HEK293 (cell line): ENCODE measurements around the gene ACTG1.

Experiments
- CTCF ChIA-PET: fragments of 350-600 bp; formaldehyde crosslinking; extraction: SDS; loops from one replicate; lab custom pipeline; 2021; ENCODE audit warnings: antibody characterized with exemption; lab: Yijun Ruan, JAX
- POLR2A ChIA-PET: fragments of 300-600 bp; formaldehyde crosslinking; extraction: SDS; loops from one replicate; lab custom pipeline; 2020; ENCODE audit warnings: antibody characterized with exemption, inconsistent platforms; lab: Yijun Ruan, JAX
- H3K27ac ChIP-seq: fragments of 200-500 bp; sonication (Bioruptor generic); 2 replicates; pipeline ENCODE4 v1.5.1; 2014; ENCODE audit warnings: low read depth, low read length, control low read depth, inconsistent platforms; ENCODE audit errors: extremely low read depth
- H3K36me3 ChIP-seq, 2 experiments: fragments of 200-500 bp in 1 of 2; sonication (Bioruptor generic) in 1 of 2; 1 replicate in 1 of 2; 2 replicates in 1 of 2; pipeline ENCODE4 v1.5.1; 2014 to 2017; ENCODE audit warnings: inconsistent platforms in 2 of 2, low read length in 2 of 2; ENCODE audit not compliant: control insufficient read depth in 2 of 2, insufficient read depth in 1 of 2
- H3K4me1 ChIP-seq: fragments of 200-500 bp; sonication (Bioruptor generic); 2 replicates; pipeline ENCODE4 v1.5.1; 2014; ENCODE audit warnings: mild to moderate bottlenecking, low read length, inconsistent platforms; ENCODE audit not compliant: control insufficient read depth, insufficient read depth
- H3K4me3 ChIP-seq: 2 replicates; pipeline ENCODE4 v1.5.1; 2011; ENCODE audit warnings: low read depth, mild to moderate bottlenecking, control low read depth, low read length, moderate library complexity
- H3K9me3 ChIP-seq: fragments of 200-500 bp; sonication (Bioruptor generic); 2 replicates; pipeline ENCODE4 v1.5.1; 2014; ENCODE audit warnings: low read depth, low read length, inconsistent platforms; ENCODE audit not compliant: control insufficient read depth, insufficient read depth
- BCL11A ChIP-seq: fragments of 450-650 bp; formaldehyde crosslinking; IDR thresholded peaks from 2 replicates; pipeline ENCODE4 v1.5.1; 2016; ENCODE audit warnings: low read depth, missing biosample characterization, missing genetic modification characterization
- BCL11B ChIP-seq: fragments of 450-650 bp; formaldehyde crosslinking; IDR thresholded peaks from 2 replicates; pipeline ENCODE4 v1.5.1; 2016; ENCODE audit warnings: low read depth, missing biosample characterization, missing genetic modification characterization
- REST ChIP-seq: fragments of 450-650 bp; formaldehyde crosslinking; IDR thresholded peaks from 2 replicates; pipeline ENCODE4 v1.5.1; 2016; ENCODE audit warnings: missing biosample characterization, missing genetic modification characterization
- TCF7L2 ChIP-seq: IDR thresholded peaks from 2 replicates; pipeline ENCODE4 v1.6.1; 2011; ENCODE audit warnings: low read depth, mild to moderate bottlenecking, inconsistent platforms, low read length, moderate library complexity, borderline replicate concordance
- ZFHX2 ChIP-seq: fragments of 450-650 bp; formaldehyde crosslinking; conservative IDR thresholded peaks from 2 replicates; pipeline ENCODE4 v1.5.1; 2016; ENCODE audit warnings: missing biosample characterization, missing genetic modification characterization
- ZNF10 ChIP-seq: fragments of 450-650 bp; formaldehyde crosslinking; IDR thresholded peaks from 2 replicates; pipeline ENCODE4 v1.5.1; 2017; ENCODE audit warnings: missing biosample characterization, missing genetic modification characterization
- ZNF18 ChIP-seq: fragments of 450-650 bp; formaldehyde crosslinking; IDR thresholded peaks from 2 replicates; pipeline ENCODE4 v1.5.1; 2016; ENCODE audit warnings: missing biosample characterization, missing genetic modification characterization
- ZNF280D ChIP-seq: fragments of 450-650 bp; formaldehyde crosslinking; IDR thresholded peaks from 2 replicates; pipeline ENCODE4 v1.5.1; 2016; ENCODE audit warnings: missing biosample characterization, missing genetic modification characterization
- ZNF324 ChIP-seq: fragments of 450-650 bp; formaldehyde crosslinking; IDR thresholded peaks from 2 replicates; pipeline ENCODE4 v1.5.1; 2016; ENCODE audit warnings: missing biosample characterization, missing genetic modification characterization
- ZNF362 ChIP-seq: fragments of 450-650 bp; formaldehyde crosslinking; IDR thresholded peaks from 2 replicates; pipeline ENCODE4 v1.5.1; 2016; ENCODE audit warnings: missing biosample characterization, missing genetic modification characterization
- ZNF394 ChIP-seq: fragments of 450-650 bp; formaldehyde crosslinking; IDR thresholded peaks from 2 replicates; pipeline ENCODE4 v1.5.1; 2016; ENCODE audit warnings: missing biosample characterization, missing genetic modification characterization, mild to moderate bottlenecking, moderate library complexity, borderline replicate concordance
- ZNF449 ChIP-seq: fragments of 450-650 bp; formaldehyde crosslinking; IDR thresholded peaks from 2 replicates; pipeline ENCODE4 v1.5.1; 2017; ENCODE audit warnings: missing biosample characterization, mild to moderate bottlenecking, missing genetic modification characterization, moderate library complexity
- ZNF544 ChIP-seq: fragments of 450-650 bp; formaldehyde crosslinking; IDR thresholded peaks from 2 replicates; pipeline ENCODE4 v1.5.0; 2017; ENCODE audit warnings: missing biosample characterization, missing genetic modification characterization
- ZNF555 ChIP-seq: fragments of 450-650 bp; formaldehyde crosslinking; conservative IDR thresholded peaks from 2 replicates; pipeline ENCODE4 v1.5.1; 2017; ENCODE audit warnings: missing biosample characterization, mild to moderate bottlenecking, missing genetic modification characterization, inconsistent platforms
- ZNF843 ChIP-seq: fragments of 450-650 bp; formaldehyde crosslinking; IDR thresholded peaks from 2 replicates; pipeline ENCODE4 v1.5.1; 2016; ENCODE audit warnings: missing biosample characterization, missing genetic modification characterization

The ACTG1 gene

GRCh38 chr17:81462506-81463125 is 50.0 kb downstream of the ACTG1 start:
- H3K9me3 ChIP-seq, result no peaks in the 10 kb centered on the region
- no peak overlapping the region for H3K27ac ChIP-seq
- no peaks in the 10 kb centered on the region for H3K4me1 ChIP-seq
- ChIA-PET CTCF (interaction anchor here (1.0 to 2.4 kb wide), 2 partner anchors 22 kb away, joined by 6 to 16 read pairs; no protein-coding TSS in a partner anchor), POLR2A (interaction anchor here (1.8 kb wide), 1 partner anchor 22 kb away, joined by 5 read pairs; no protein-coding TSS in a partner anchor)
- H3K4me3 ChIP-seq, result no peak overlapping the region
- peaks cover 0 to 62% of the 10 kb centered on the region in 2 experiments; a peak in 1 of 3 replicates for H3K36me3 ChIP-seq
- TF ChIP-seq ZNF362 (tag by site-specific recombination) (no peak), ZFHX2 (tag by site-specific recombination) (no peak), ZNF394 (no peak), ZNF324 (tag by site-specific recombination) (no peak), ZNF449 (tag by site-specific recombination) (no peak), BCL11B (tag by site-specific recombination) (no peak), ZNF18 (no peak), ZNF280D (no peak), TCF7L2 (no peak), ZNF555 (tag by site-specific recombination) (no peak), BCL11A (no peak), ZNF10 (tag by site-specific recombination) (no peak), ZNF544 (no peak), ZNF843 (no peak), REST (tag by site-specific recombination) (no peak)
- TF ChIP-seq, all 188 proteins: peak for 0
